ENCODE data around the gene TMEM121.
A peak's percentile ranks its signal among the peaks of the same experiment; 100 is the strongest.

TMEM121 gene

GRCh38 chr14:105487449-105487985 lies 38.9 kb upstream of the TMEM121 start:
- no peak for DNase-seq

GRCh38 chr14:105487986-105488777 lies 38.2 kb upstream of the TMEM121 start:
- DNase-seq, result no peak

- DNase-seq, result no peak
Observed at GRCh38 chr14:105488781-105489541, 37.4 kb upstream of the TMEM121 start.

GRCh38 chr14:105489542-105490266 lies 36.7 kb upstream of the TMEM121 start:
- peak; percentile 78 for DNase-seq

GRCh38 chr14:105490267-105490571 lies 36.2 kb upstream of the TMEM121 start:
- DNase-seq, result no peak

- DNase-seq, result peak; percentile 100
Observed at GRCh38 chr14:105490572-105491365, 35.6 kb upstream of the TMEM121 start, which contains the start of gene TEDC1. TSS of gene TEDC1 (plus strand) at chr14:105491246. CDS start at chr14:105491376, 130 bp downstream.

GRCh38 chr14:105491366-105491973 lies 34.9 kb upstream of the TMEM121 start:
- DNase-seq, result peak; percentile 51

- DNase-seq, result no peak
Observed at GRCh38 chr14:105492031-105492970, 34.1 kb upstream of the TMEM121 start.

GRCh38 chr14:105492971-105493871 lies 33.2 kb upstream of the TMEM121 start:
- DNase-seq, result no peak

- DNase-seq, result no peak
Observed at GRCh38 chr14:105493921-105494605, 32.3 kb upstream of the TMEM121 start.

- no peak for DNase-seq
Observed at GRCh38 chr14:105494606-105494929, 31.8 kb upstream of the TMEM121 start.

GRCh38 chr14:105495101-105495989 lies 31.0 kb upstream of the TMEM121 start:
- DNase-seq, result no peak

- no peak for DNase-seq
Observed at GRCh38 chr14:105495990-105496830, 30.2 kb upstream of the TMEM121 start.

- DNase-seq, result no peak
Observed at GRCh38 chr14:105496831-105497591, 29.4 kb upstream of the TMEM121 start.

- no peak for DNase-seq
Observed at GRCh38 chr14:105497671-105498429, 28.5 kb upstream of the TMEM121 start.

Data from fibroblast of skin of scalp (primary cell).